MM.1S (cell line): ENCODE measurements around the gene PLXNB1.

Source experiments
- DNase-seq: peaks from one replicate; pipeline ENCODE4 v3.0.0-alpha.2; 2015
- H2AFZ ChIP-seq: fragments of 300-600 bp; sonication (generic); 2 replicates; pipeline ENCODE4 v1.6.0; 2016; ENCODE audit warnings: antibody characterized with exemption, low read length
- H3F3A ChIP-seq: fragments of 300-600 bp; sonication (generic); 2 replicates; pipeline ENCODE4 v1.6.1; 2016; ENCODE audit warnings: mild to moderate bottlenecking, antibody characterized with exemption, low read length, moderate library complexity, mixed read lengths; ENCODE audit not compliant: insufficient read depth
- H3K27ac ChIP-seq: fragments of 300-600 bp; sonication (generic); 2 replicates; pipeline ENCODE4 v1.5.1; 2016; ENCODE audit warnings: mild to moderate bottlenecking, low read length
- H3K27me3 ChIP-seq: fragments of 300-600 bp; sonication (generic); replicated peaks from 2 replicates; pipeline ENCODE4 v1.6.0; 2016; ENCODE audit warnings: low read length; ENCODE audit not compliant: insufficient read depth
- H3K36me3 ChIP-seq: fragments of 300-600 bp; sonication (generic); replicated peaks from 2 replicates; pipeline ENCODE4 v1.6.1; 2016; ENCODE audit warnings: mild to moderate bottlenecking, low read length, mixed read lengths; ENCODE audit not compliant: insufficient read depth
- H3K4me1 ChIP-seq: fragments of 300-600 bp; sonication (generic); 2 replicates; pipeline ENCODE4 v1.6.1; 2016; ENCODE audit warnings: low read length, mixed read lengths
- H3K4me2 ChIP-seq: fragments of 300-600 bp; sonication (generic); 2 replicates; pipeline ENCODE4 v1.6.0; 2016; ENCODE audit warnings: low read depth, low read length
- H3K4me3 ChIP-seq: fragments of 300-600 bp; sonication (generic); 2 replicates; pipeline ENCODE4 v1.5.1; 2016; ENCODE audit warnings: low read length, mixed read lengths
- H3K79me2 ChIP-seq: fragments of 300-600 bp; sonication (generic); 2 replicates; pipeline ENCODE4 v1.6.1; 2016; ENCODE audit warnings: mixed run types, low read length, mixed read lengths
- H3K9ac ChIP-seq: fragments of 300-600 bp; sonication (generic); 2 replicates; pipeline ENCODE4 v1.6.1; 2016; ENCODE audit warnings: low read length, mixed read lengths
- H3K9me2 ChIP-seq: fragments of 300-600 bp; sonication (generic); replicated peaks from 2 replicates; pipeline ENCODE4 v1.6.1; 2016; ENCODE audit warnings: mild to moderate bottlenecking, low read length, mixed read lengths; ENCODE audit not compliant: insufficient read depth
- H3K9me3 ChIP-seq: fragments of 300-600 bp; sonication (generic); replicated peaks from 2 replicates; pipeline ENCODE4 v1.6.1; 2016; ENCODE audit warnings: mild to moderate bottlenecking, low read length, mixed read lengths; ENCODE audit not compliant: insufficient read depth
- H4K20me1 ChIP-seq: fragments of 300-600 bp; sonication (generic); 2 replicates; pipeline ENCODE4 v1.6.1; 2016; ENCODE audit warnings: mild to moderate bottlenecking, low read length, moderate library complexity, mixed read lengths; ENCODE audit not compliant: insufficient read depth
- CTCF ChIP-seq: fragments of 300-600 bp; sonication (generic); IDR thresholded peaks from 2 replicates; pipeline ENCODE4 v1.5.1; 2016; ENCODE audit warnings: antibody characterized with exemption, low read length, mixed read lengths
- EZH2 ChIP-seq: fragments of 300-600 bp; sonication (generic); optimal IDR thresholded peaks from 2 replicates; pipeline ENCODE3; 2017; ENCODE audit warnings: low read depth, mild to moderate bottlenecking, antibody characterized with exemption, low read length, mixed read lengths
- EZH2phosphoT487 ChIP-seq: fragments of 300-600 bp; sonication (generic); IDR thresholded peaks from 2 replicates; pipeline ENCODE4 v1.6.1; 2018; ENCODE audit warnings: antibody characterized with exemption, low read length

Gene PLXNB1

GRCh38 chr3:48361928-48362327 lies 68.0 kb downstream of the PLXNB1 start:
- no peaks in the 10 kb centered on the region for H3F3A ChIP-seq
- no peak for DNase-seq
- no peaks in the 10 kb centered on the region for H3K36me3 ChIP-seq
- H3K4me1 ChIP-seq: no peaks in the 10 kb centered on the region
- H3K4me2 ChIP-seq: no peak overlapping the region
- no peaks in the 10 kb centered on the region for H3K9me3 ChIP-seq
- no peak for TF ChIP-seq EZH2
- no peak for TF ChIP-seq EZH2phosphoT487
- no peak for TF ChIP-seq CTCF
- no peaks in the 10 kb centered on the region for H4K20me1 ChIP-seq
- H2AFZ ChIP-seq: no peak overlapping the region
- H3K9me2 ChIP-seq: no peaks in the 10 kb centered on the region
- H3K27me3 ChIP-seq: no peaks in the 10 kb centered on the region
- H3K9ac ChIP-seq: no peak overlapping the region
- H3K27ac ChIP-seq: no peak overlapping the region
- H3K4me3 ChIP-seq: no peak overlapping the region
- no peaks in the 10 kb centered on the region for H3K79me2 ChIP-seq

GRCh38 chr3:48356419-48356818 lies 73.5 kb downstream of the PLXNB1 start:
- no peaks in the 10 kb centered on the region for H3F3A ChIP-seq
- H4K20me1 ChIP-seq: no peaks in the 10 kb centered on the region
- H3K79me2 ChIP-seq: no peaks in the 10 kb centered on the region
- no peaks in the 10 kb centered on the region for H3K9me3 ChIP-seq
- H3K4me1 ChIP-seq: no peaks in the 10 kb centered on the region
- H3K27me3 ChIP-seq: no peaks in the 10 kb centered on the region
- H3K9ac ChIP-seq: no peak overlapping the region
- TF ChIP-seq EZH2phosphoT487: no peak
- TF ChIP-seq CTCF: no peak
- no peak for TF ChIP-seq EZH2
- no peak overlapping the region for H2AFZ ChIP-seq
- H3K27ac ChIP-seq: no peak overlapping the region
- no peak overlapping the region for H3K4me2 ChIP-seq
- DNase-seq: no peak
- H3K4me3 ChIP-seq: no peak overlapping the region
- H3K36me3 ChIP-seq: no peaks in the 10 kb centered on the region
- no peaks in the 10 kb centered on the region for H3K9me2 ChIP-seq

DNA sequence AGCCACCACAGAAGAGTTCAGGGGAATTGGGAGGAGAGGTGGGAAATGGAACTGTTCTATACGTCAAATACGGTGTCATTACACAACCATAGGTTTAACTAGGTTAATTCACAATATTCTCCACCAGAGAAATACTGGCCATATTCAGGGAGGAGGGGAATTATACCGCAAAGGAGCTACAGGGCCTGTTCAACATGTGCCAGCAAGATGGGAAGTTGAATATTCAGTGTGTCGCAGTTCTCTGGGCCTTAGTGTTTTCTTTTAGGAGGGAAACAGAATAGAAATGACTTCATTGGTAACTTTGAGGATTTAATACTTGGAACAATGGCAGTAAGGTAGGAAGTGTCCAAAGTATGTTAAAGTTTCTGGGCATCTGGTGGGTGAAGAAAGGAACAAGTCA lies 75.9 kb downstream of the PLXNB1 start:
- Histone ChIP-seq H3F3A (no peaks in the 10 kb centered on the region), H3K4me2 (no peak overlapping the region), H3K27me3 (no peaks in the 10 kb centered on the region), H3K9me2 (no peaks in the 10 kb centered on the region), H2AFZ (no peak overlapping the region), H4K20me1 (no peaks in the 10 kb centered on the region; the same call in 1 of the 2 replicates), H3K27ac (no peak overlapping the region), H3K9me3 (no peaks in the 10 kb centered on the region), H3K9ac (no peak overlapping the region), H3K79me2 (no peaks in the 10 kb centered on the region), H3K4me3 (no peak overlapping the region), H3K4me1 (no peaks in the 10 kb centered on the region), H3K36me3 (no peaks in the 10 kb centered on the region)
- DNase-seq: no peak
- TF ChIP-seq EZH2: no peak
- no peak for TF ChIP-seq EZH2phosphoT487
- TF ChIP-seq CTCF: no peak
